Panc1 (cell line): ENCODE measurements around the gene MRPL43. TPM values are rescaled to one million over a fixed set of nuclear protein-coding genes. Genes with fewer than 3 reads are reported as not detected.

Experiments
- ATAC-seq: fragments of 200-7000 bp; cut with Tn5 transposase; 2 replicates; pipeline ENCODE4 v1.9.1; 2020; ENCODE audit warnings: mild to moderate bottlenecking, moderate library complexity
- BruUV-seq: library from RNA; stranded (reverse); fragments of 400-500 nt; replicated peaks from 2 replicates; lab custom pipeline; 2021; lab: Mats Ljungman, UMichigan
- CTCF ChIA-PET: fragments of 300-600 bp; sonication (Branson Sonifier 250); formaldehyde crosslinking; loops from one replicate; lab custom pipeline; 2022; ENCODE audit warnings: antibody characterized with exemption; lab: Charles Lee
- POLR2A ChIA-PET: fragments of 300-600 bp; sonication (Branson Sonifier 250); formaldehyde crosslinking; loops from one replicate; lab custom pipeline; 2022; ENCODE audit warnings: antibody characterized with exemption; lab: Charles Lee
- DNase-seq: peaks from one replicate; pipeline ENCODE4 v3.0.0-alpha.2; 2010; ENCODE audit warnings: low read depth, low spot score
- H3K27ac ChIP-seq: 2 replicates; pipeline ENCODE4 v1.5.1; 2011; ENCODE audit warnings: mild to moderate bottlenecking, low read length, inconsistent platforms
- H3K27me3 ChIP-seq: fragments of 200-500 bp; sonication (Bioruptor generic); 2 replicates; pipeline ENCODE4 v1.6.0; 2014; ENCODE audit warnings: low read length, inconsistent platforms; ENCODE audit not compliant: control insufficient read depth, insufficient read depth
- H3K36me3 ChIP-seq: fragments of 200-500 bp; sonication (Bioruptor generic); 2 replicates; pipeline ENCODE4 v1.5.1; 2014; ENCODE audit warnings: inconsistent platforms, mild to moderate bottlenecking, low read length, moderate library complexity; ENCODE audit not compliant: control insufficient read depth, insufficient read depth
- H3K4me1 ChIP-seq: 2 replicates; pipeline ENCODE4 v1.5.1; 2011; ENCODE audit warnings: inconsistent platforms, mild to moderate bottlenecking, low read length, moderate library complexity; ENCODE audit not compliant: control insufficient read depth, insufficient read depth
- H3K4me3 ChIP-seq, 2 experiments: 2 replicates each; pipeline ENCODE4 v1.5.1; 2011 to 2012; ENCODE audit warnings: low read depth in 2 of 2, low read length in 2 of 2, mild to moderate bottlenecking in 2 of 2, inconsistent platforms in 1 of 2, moderate library complexity in 1 of 2
- H3K9me3 ChIP-seq: fragments of 200-500 bp; sonication (Bioruptor generic); 2 replicates; pipeline ENCODE4 v1.5.1; 2014; ENCODE audit warnings: low read depth, mild to moderate bottlenecking, inconsistent platforms, low read length, moderate library complexity; ENCODE audit not compliant: control insufficient read depth, insufficient read depth
- CTCF ChIP-seq: fragments of 450-650 bp; IDR thresholded peaks from 2 replicates; pipeline ENCODE4 v1.5.1; 2017; ENCODE audit warnings: mild to moderate bottlenecking
- POLR2AphosphoS5 ChIP-seq: IDR thresholded peaks from 2 replicates; pipeline ENCODE4 v1.6.1; 2012; ENCODE audit warnings: mild to moderate bottlenecking, low read depth, low read length, moderate library complexity
- SIN3A ChIP-seq: IDR thresholded peaks from 2 replicates; pipeline ENCODE4 v1.6.1; 2012; ENCODE audit warnings: low read depth, mild to moderate bottlenecking, low read length, moderate library complexity, borderline replicate concordance; ENCODE audit not compliant: insufficient read depth
- TCF7L2 ChIP-seq: IDR thresholded peaks from 2 replicates; pipeline ENCODE4 v1.6.1; 2011; ENCODE audit warnings: mild to moderate bottlenecking, low read depth, low read length, inconsistent platforms
- in situ Hi-C: cut with HindIII; loops from 2 replicates; pipeline ENCODE4 v1.10.0; 2016; ENCODE audit warnings: low sequenced_read_pairs, low pct_unique_long_range_greater_than_20kb
- intact Hi-C: fragments of 100-400 bp; cut with micrococcal nuclease; formaldehyde crosslinking; loops from one replicate; pipeline ENCODE4 v1.10.0; 2022; ENCODE audit not compliant: unreplicated experiment
- total RNA-seq: library from RNA; stranded (reverse); gene quantifications from one replicate; pipeline ENCODE4 v1.2.1, GENCODE V29; 2021; ENCODE audit not compliant: unreplicated experiment
- TF ChIP-seq, protein P1 (sequence below), 2 experiments: IDR thresholded peaks; 2 replicates each; pipeline ENCODE4 v1.6.1; 2011 to 2012; ENCODE audit warnings: low read depth in 2 of 2, control low read depth in 1 of 2, low read length in 1 of 2, mild to moderate bottlenecking in 1 of 2, moderate library complexity in 1 of 2; ENCODE audit not compliant: insufficient read depth in 1 of 2

Gene MRPL43
- total RNA-seq, 1 experiment from 2014 or later, result 108 TPM

DNA sequence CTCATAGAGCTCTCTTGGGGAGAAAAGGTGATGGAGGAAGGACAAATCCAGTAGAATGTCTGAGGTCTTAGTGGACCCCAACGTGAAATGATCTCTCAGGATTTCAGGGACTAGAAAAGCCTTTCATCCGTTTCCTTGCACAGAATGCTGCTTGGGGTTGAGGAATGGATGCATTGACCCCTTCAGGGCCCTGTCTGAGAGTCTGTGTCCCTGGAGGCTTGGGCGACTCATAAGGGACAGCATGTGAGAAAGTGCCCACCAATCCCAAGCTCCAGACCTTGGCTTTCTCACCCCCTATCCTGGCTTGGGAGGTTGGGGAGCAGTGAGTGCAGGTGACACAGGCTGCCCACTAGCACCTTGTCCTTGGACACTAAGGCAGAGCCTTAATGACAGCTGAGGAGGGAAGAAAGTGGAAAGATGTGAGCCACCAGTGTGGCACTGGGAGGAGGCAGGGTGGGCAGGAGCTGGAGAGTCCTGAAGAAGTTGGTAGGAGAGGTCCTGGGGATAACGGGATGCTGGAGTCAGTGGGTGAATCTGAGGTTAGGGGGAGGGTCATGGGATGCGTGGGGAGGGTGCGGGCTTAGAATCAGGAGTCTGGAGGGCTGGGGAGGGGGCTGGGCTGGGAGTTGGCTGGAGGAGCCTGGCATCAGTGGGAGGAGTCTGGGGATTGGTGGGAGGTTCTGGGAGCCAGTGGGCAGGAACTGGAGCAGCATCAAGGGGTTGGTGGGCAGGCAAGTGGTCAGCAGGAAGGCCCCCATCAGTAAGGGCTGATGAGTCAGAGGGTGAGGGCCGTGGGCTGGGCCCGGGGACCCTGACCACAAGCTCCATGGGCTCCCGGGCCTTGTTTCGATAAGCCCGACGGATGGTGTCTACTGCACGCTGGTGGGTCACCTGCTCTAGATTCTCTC is 20.9 kb upstream of the MRPL43 start:
- intact Hi-C loops (no loop called here), in situ Hi-C loops (no loop called here)
- peaks cover 22% of the 10 kb centered on the region for H3K4me1 ChIP-seq
- H3K4me3 ChIP-seq, result no peak overlapping the region
- POLR2A ChIA-PET, result no interaction called here
- DNase-seq (no peak), ATAC-seq (no peak)
- H3K27ac ChIP-seq, result 0 out of 2 replicates have a peak overlapping the region, but pooled peaks have one; percentile 4
- BruUV-seq, result no TSS peak
- CTCF ChIA-PET, result interaction anchor here (2.1 kb wide), 1 partner anchor 11 kb away, joined by 9 read pairs; no protein-coding TSS in a partner anchor
- peaks cover 3% of the 10 kb centered on the region; the same call in 1 of the 2 replicates for H3K36me3 ChIP-seq
- no peaks in the 10 kb centered on the region for H3K9me3 ChIP-seq
- TF ChIP-seq POLR2AphosphoS5 (0 out of 2 replicates have a peak, but pooled peaks have one; percentile 37), SIN3A (no peak)
- H3K27me3 ChIP-seq, result no peaks in the 10 kb centered on the region

GRCh38 chr10:101007099-101007711 is 19.9 kb upstream of the MRPL43 start:
- Histone ChIP-seq H3K9me3 (no peaks in the 10 kb centered on the region), H3K27ac (no peak overlapping the region), H3K36me3 (peaks cover 3% of the 10 kb centered on the region; the same call in 1 of the 2 replicates), H3K27me3 (no peaks in the 10 kb centered on the region), H3K4me3 (no peak overlapping the region), H3K4me1 (peaks cover 12% of the 10 kb centered on the region)
- ChIA-PET CTCF (interaction anchor here (1.0 to 2.1 kb wide), 2 partner anchors 9 to 12 kb away, joined by 4 to 9 read pairs; no protein-coding TSS in a partner anchor), POLR2A (no interaction called here)
- no peak for TF ChIP-seq TCF7L2
- ATAC-seq (peak; percentile 30; the same call in 1 of the 2 replicates), DNase-seq (no peak)
- no TSS peak for BruUV-seq
- intact Hi-C loops (no loop called here), in situ Hi-C loops (no loop called here)

DNA sequence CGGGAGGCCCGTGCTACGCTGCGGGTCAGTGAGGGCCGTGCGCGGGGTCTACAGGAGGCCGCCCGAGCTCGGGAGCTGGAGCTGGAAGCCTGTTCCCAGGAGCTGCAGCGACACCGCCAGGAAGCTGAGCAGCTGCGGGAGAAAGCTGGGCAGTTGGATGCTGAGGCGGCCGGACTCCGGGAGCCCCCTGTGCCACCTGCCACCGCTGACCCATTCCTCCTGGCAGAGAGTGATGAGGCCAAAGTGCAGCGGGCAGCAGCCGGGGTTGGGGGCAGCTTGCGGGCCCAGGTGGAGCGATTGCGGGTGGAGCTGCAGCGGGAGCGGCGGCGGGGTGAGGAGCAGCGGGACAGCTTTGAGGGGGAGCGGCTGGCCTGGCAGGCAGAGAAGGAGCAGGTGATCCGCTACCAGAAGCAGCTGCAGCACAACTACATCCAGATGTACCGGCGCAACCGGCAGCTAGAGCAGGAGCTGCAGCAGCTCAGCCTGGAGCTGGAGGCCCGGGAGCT is 19.3 kb upstream of the MRPL43 start:
- DNase-seq (no peak), ATAC-seq (no peak)
- TSS peak; percentile 73 for BruUV-seq
- H3K27me3 ChIP-seq, result no peaks in the 10 kb centered on the region
- ChIA-PET CTCF (interaction anchor here (1.0 to 2.1 kb wide), 2 partner anchors 9 to 12 kb away, joined by 4 to 9 read pairs; no protein-coding TSS in a partner anchor), POLR2A (interaction anchor here (0.6 kb wide), 1 partner anchor 541 kb away, joined by 14 read pairs; no protein-coding TSS in a partner anchor)
- H3K27ac ChIP-seq, result no peak overlapping the region
- H3K9me3 ChIP-seq, result no peaks in the 10 kb centered on the region
- peaks cover 3% of the 10 kb centered on the region; the same call in 1 of the 2 replicates for H3K36me3 ChIP-seq
- in situ Hi-C loops (no loop called here), intact Hi-C loops (no loop called here)
- H3K4me1 ChIP-seq, result peaks cover 10% of the 10 kb centered on the region
- H3K4me3 ChIP-seq, result no peak overlapping the region
- TF ChIP-seq, protein P1, sequence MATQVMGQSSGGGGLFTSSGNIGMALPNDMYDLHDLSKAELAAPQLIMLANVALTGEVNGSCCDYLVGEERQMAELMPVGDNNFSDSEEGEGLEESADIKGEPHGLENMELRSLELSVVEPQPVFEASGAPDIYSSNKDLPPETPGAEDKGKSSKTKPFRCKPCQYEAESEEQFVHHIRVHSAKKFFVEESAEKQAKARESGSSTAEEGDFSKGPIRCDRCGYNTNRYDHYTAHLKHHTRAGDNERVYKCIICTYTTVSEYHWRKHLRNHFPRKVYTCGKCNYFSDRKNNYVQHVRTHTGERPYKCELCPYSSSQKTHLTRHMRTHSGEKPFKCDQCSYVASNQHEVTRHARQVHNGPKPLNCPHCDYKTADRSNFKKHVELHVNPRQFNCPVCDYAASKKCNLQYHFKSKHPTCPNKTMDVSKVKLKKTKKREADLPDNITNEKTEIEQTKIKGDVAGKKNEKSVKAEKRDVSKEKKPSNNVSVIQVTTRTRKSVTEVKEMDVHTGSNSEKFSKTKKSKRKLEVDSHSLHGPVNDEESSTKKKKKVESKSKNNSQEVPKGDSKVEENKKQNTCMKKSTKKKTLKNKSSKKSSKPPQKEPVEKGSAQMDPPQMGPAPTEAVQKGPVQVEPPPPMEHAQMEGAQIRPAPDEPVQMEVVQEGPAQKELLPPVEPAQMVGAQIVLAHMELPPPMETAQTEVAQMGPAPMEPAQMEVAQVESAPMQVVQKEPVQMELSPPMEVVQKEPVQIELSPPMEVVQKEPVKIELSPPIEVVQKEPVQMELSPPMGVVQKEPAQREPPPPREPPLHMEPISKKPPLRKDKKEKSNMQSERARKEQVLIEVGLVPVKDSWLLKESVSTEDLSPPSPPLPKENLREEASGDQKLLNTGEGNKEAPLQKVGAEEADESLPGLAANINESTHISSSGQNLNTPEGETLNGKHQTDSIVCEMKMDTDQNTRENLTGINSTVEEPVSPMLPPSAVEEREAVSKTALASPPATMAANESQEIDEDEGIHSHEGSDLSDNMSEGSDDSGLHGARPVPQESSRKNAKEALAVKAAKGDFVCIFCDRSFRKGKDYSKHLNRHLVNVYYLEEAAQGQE (IDR thresholded peaks at IDR 0.05; ENCODE audit: insufficient read depth in 1 of 2, low read depth in 2 of 2, low read length in 1 of 2), result no peak
- TF ChIP-seq SIN3A (no peak), CTCF (no peak)
